Fibroblast of skin of back (primary cell): ENCODE measurements around the gene SYNPO.

ENCODE experiments used
- DNase-seq: peaks from one replicate; pipeline ENCODE4 v3.0.0-alpha.2; 2013

The SYNPO gene

GRCh38 chr5:150700594-150701377, 60.3 kb downstream of the SYNPO start, which contains the start of gene RBM22:
Gene RBM22, minus strand, starts transcription at chr5:150701062. Its CDS starts 77 bp downstream, at chr5:150700985.
- DNase-seq: peak; percentile 88

- no peak for DNase-seq
Measured at GRCh38 chr5:150703762-150704161, 63.3 kb downstream of the SYNPO start.

GRCh38 chr5:150706776-150707390, 66.4 kb downstream of the SYNPO start:
- no peak for DNase-seq
